IPS-15b (cell line): Measurements from ENCODE around the gene KAT6B.

ENCODE experiments used
- H3K27me3 ChIP-seq: one replicate; pipeline ENCODE4 v1.6.1; 2013; ENCODE audit warnings: low read length; ENCODE audit not compliant: control insufficient read depth, insufficient read depth
- H3K36me3 ChIP-seq: one replicate; pipeline ENCODE4 v1.6.1; 2013; ENCODE audit warnings: low read length; ENCODE audit not compliant: control insufficient read depth, insufficient read depth
- H3K4me1 ChIP-seq: one replicate; pipeline ENCODE4 v1.6.1; 2013; ENCODE audit warnings: mild to moderate bottlenecking, low read length; ENCODE audit not compliant: control insufficient read depth, insufficient read depth
- H3K4me3 ChIP-seq: one replicate; pipeline ENCODE4 v1.5.1; 2013; ENCODE audit warnings: low read depth, low read length
- H3K9ac ChIP-seq: one replicate; pipeline ENCODE4 v1.6.1; 2013; ENCODE audit warnings: low read depth, mild to moderate bottlenecking, low read length
- H3K9me3 ChIP-seq: one replicate; pipeline ENCODE4 v1.6.1; 2013; ENCODE audit warnings: mild to moderate bottlenecking, low read length; ENCODE audit not compliant: control insufficient read depth, insufficient read depth

KAT6B gene

DNA sequence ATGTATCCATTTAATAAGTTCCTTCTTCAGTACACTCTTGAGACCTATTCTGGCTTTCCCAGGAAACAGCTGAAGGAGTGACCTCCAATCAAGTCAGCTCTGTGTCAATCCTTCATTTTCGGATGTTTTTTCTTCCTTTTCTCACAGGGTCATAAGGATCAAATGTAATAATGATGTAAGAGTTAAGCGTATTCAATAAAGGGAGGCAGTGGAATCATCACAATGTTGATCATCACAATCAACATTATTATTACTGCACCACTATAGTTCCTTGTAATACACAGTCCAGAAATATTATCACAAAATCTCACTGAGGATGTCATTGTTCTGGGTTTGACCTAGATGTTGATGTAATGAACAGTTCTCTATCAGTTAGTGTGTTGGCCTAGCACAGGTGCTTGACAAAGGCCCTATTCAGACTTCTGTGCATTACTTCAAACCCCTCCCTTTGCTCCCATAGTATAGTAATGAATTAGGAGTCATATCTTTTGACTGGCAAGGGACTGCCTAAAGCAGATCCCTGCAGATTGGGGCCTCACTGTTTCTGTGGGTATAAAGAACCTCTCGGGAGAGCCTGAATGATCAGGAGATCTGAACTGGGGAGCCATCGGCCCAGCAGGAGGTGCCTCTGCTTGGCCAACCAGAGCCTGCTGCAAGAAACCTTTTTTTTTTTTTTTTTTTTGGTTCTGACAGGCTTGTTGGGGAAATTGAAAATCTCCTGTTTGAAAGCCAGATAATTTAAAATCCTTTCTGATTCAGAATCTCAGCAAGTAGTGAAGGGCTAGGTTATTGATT is 100.6 kb downstream of the KAT6B start:
- Histone ChIP-seq H3K9ac (no peak overlapping the region), H3K4me1 (peaks cover 22% of the 10 kb centered on the region), H3K36me3 (no peaks in the 10 kb centered on the region), H3K4me3 (no peak overlapping the region), H3K9me3 (no peaks in the 10 kb centered on the region), H3K27me3 (no peaks in the 10 kb centered on the region)

DNA sequence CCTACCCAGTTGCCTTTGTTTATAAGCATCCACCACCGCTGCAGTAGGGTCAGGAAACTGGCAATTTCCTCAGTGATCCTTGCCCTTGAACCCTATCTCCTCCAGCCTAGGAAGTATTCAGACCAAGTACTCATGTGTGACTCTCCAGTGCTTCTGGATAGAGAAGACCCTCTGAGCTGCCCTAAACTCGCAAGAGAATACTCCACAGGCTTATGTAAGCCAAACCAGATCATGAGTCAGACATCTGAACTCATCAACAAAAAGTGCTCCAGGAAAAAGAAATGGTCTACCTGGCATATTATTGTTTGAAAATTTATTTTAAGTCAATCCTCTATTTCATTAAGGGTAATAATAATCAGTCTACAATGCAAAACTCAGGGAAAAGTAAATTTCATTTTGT is 101.3 kb downstream of the KAT6B start:
- no peaks in the 10 kb centered on the region for H3K9me3 ChIP-seq
- no peak overlapping the region for H3K9ac ChIP-seq
- H3K4me1 ChIP-seq = peaks cover 18% of the 10 kb centered on the region

DNA sequence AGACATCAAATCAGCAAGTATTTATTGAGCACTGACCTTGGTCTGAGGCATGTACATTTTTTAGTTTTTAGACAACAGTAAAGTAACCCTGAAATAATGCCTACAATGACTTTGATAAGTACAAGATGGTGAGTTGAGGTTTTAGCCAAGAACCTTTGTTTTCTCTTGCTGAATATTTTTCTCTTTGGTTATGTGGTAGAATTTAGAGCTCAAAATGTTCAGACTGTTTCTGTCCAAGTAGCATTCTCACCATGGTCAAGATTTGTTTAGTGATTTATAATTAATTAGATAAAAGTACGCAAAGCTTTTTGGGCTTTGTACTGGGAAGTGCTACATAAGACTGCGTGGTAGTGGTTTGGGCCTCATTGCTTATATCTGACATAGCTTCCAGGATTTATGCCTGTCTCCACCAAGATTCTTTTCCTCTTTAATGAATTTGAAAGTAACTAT is 102.4 kb downstream of the KAT6B start:
- Histone ChIP-seq H3K9ac (no peak overlapping the region), H3K27me3 (no peaks in the 10 kb centered on the region), H3K36me3 (no peaks in the 10 kb centered on the region), H3K4me1 (peaks cover 10% of the 10 kb centered on the region), H3K4me3 (no peak overlapping the region), H3K9me3 (no peaks in the 10 kb centered on the region)

More for the DNA sequence above, 101.3 kb downstream of the KAT6B start:
- Histone ChIP-seq H3K27me3 (no peaks in the 10 kb centered on the region), H3K36me3 (no peaks in the 10 kb centered on the region), H3K4me3 (no peak overlapping the region)

DNA sequence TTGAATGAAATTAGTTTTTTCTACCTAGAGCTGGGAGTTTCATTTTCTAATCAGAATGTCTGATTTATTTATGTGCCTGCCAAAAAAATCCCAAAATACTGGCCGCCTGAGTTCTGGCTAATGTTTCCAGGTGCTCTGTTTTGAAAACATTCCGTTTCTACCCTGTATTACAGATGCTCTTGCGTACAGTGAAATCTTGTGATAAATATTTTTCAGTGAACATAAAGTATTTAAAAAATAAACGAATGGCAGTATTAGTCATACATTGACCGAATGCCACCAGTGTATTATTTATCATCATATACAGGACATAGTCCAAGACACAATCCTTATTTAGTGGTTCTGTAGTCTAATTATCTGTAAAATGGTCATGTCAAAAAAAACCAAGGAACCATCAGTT is 102.8 kb downstream of the KAT6B start:
- Histone ChIP-seq H3K27me3 (no peaks in the 10 kb centered on the region), H3K9me3 (no peaks in the 10 kb centered on the region), H3K36me3 (no peaks in the 10 kb centered on the region), H3K4me1 (peaks cover 5% of the 10 kb centered on the region), H3K9ac (no peak overlapping the region), H3K4me3 (no peak overlapping the region)

DNA sequence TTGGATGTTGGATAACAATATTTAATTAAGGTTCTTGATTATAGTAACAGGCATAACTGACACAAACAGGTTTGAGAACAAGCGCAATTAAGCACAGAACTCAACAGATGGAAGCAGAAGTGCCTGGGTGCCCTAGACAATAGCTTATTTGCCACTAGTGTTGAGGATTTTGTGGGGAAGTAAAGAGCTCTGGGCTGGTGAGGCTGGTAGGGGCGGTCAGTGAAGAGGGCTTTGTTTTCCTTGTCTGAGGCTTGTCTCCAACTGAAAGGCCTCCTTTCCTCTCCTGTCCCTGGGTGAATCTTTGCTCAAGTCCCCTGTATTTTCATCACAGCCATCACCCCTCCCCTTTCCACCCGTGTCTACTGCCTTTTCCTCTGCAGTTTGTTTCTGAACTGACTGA is 104.6 kb downstream of the KAT6B start:
- peak overlapping the region; percentile 17 for H3K9ac ChIP-seq
- H3K4me1 ChIP-seq = peaks cover 3% of the 10 kb centered on the region
- H3K4me3 ChIP-seq = no peak overlapping the region
- H3K36me3 ChIP-seq = no peaks in the 10 kb centered on the region
- H3K27me3 ChIP-seq = no peaks in the 10 kb centered on the region
- no peaks in the 10 kb centered on the region for H3K9me3 ChIP-seq

DNA sequence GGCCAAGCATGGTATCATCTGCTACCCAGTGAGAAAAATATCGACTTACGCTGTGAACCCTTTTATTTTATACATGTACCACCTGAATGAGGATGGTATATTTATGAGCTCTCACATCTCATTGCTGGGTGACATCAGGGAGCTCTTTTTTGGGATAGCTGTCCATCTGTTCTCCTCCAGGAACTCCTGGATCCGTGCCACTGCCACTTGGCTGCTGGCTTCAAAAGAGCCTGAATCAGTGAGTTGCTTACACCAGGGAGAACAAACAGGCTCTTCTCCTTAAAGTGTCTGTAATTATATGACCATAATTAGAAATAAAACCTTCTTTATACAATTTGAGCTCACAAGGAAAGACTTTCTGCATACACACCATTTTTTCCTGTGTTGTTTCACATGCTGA is 106.2 kb downstream of the KAT6B start:
- no peak overlapping the region for H3K4me3 ChIP-seq
- H3K9me3 ChIP-seq = no peaks in the 10 kb centered on the region
- H3K36me3 ChIP-seq = no peaks in the 10 kb centered on the region
- no peaks in the 10 kb centered on the region for H3K27me3 ChIP-seq
- H3K9ac ChIP-seq = no peak overlapping the region
- H3K4me1 ChIP-seq = peaks cover 7% of the 10 kb centered on the region

DNA sequence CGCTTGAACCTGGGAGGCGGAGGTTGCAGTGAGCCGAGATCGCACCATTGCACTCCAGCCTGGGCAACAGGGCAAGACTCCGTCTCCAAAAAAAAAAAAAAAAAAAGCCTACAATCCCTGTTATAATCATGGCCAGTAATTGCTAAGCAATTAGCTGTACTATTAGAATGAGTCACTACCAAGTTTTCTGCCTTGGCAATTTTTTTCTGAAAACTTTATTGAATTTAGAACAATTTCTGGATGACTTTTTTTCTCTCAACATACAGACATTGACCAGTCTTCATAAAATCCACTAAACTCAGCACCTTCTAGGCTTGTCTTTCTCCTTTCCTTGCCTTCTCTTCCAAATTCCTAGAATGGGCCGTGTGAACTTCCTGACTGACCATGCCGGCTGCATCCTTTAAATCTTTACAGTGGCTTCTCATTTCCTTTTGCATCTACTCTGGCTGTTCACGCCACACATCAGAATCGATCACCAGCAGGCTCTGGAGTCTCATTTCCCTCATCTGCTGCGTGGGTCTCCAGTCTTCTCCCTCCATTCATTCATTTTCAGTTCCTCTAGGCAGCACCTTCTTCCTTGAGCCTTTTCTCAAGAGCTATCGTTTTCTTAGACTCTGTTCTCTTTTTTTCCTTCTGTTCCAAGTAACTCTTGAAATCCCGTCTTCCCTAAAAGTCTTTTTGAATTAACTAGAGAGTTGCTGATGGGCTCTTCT is 107.9 kb downstream of the KAT6B start:
- no peaks in the 10 kb centered on the region for H3K36me3 ChIP-seq
- H3K9ac ChIP-seq = no peak overlapping the region
- no peak overlapping the region for H3K4me3 ChIP-seq
- H3K27me3 ChIP-seq = no peaks in the 10 kb centered on the region
- H3K9me3 ChIP-seq = no peaks in the 10 kb centered on the region
- H3K4me1 ChIP-seq = peaks cover 7% of the 10 kb centered on the region

DNA sequence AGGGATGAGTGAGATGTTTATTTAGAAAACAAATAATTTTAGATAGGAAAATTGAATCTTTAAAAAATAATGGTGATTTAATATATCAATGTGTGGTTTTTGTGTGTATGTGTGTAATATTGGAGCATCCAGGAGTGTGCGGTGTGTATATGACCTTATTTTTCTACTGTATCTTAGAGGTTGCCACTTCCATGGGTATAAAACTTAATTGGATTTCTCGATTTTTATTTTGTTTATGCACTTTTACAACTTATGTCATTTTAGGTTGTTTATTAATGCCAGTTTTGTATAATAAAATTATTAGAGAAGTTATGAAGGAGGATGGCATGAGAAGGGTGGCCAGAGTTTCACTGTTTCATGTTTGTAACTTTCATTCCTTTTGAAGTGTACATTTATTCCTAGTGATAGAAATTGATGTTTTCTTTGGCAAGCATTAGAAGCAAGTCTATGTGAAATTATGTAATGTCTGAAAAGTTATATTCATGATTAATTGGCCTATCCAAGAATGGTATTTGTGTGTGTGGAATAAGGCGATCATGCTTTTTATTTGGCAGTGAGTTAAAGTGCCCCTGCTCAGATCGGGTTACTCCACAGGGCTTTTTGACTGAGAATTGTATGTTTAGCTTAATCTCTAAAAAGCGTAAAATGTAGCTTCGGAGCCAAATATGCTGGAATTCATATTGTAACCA is 110.3 kb downstream of the KAT6B start:
- Histone ChIP-seq H3K27me3 (no peaks in the 10 kb centered on the region), H3K9me3 (no peaks in the 10 kb centered on the region), H3K9ac (no peak overlapping the region), H3K4me3 (no peak overlapping the region), H3K4me1 (peaks cover 7% of the 10 kb centered on the region), H3K36me3 (no peaks in the 10 kb centered on the region)

DNA sequence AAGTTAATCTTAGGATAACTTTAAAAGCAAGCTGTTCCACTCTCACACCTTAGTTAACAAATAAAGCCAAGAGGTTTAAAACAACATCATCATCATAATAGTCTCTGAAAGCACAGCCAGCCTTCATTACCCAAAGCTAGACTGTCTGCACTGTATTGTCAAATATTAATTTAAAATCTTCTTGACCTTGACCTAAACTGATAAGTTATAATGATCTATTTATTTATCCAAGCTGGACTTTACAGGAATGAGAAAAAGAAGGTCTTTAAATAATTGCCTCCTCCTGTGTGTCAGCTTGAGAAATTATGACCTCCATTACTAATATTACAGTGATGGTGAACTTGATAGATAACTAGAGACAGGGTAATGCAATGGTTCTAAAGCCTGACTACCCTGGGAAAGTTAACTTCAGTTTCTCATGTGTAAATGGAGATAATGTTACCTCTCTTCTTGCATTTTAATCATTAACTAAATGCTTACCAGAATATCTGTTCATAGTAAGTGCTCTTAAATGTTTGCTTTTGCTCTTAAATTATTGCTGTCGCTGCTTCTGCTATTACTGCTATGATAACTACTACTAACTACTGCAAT is 111.0 kb downstream of the KAT6B start:
- peaks cover 7% of the 10 kb centered on the region for H3K4me1 ChIP-seq
- H3K9me3 ChIP-seq = no peaks in the 10 kb centered on the region
- H3K36me3 ChIP-seq = no peaks in the 10 kb centered on the region
- no peaks in the 10 kb centered on the region for H3K27me3 ChIP-seq
- H3K4me3 ChIP-seq = no peak overlapping the region
- no peak overlapping the region for H3K9ac ChIP-seq

DNA sequence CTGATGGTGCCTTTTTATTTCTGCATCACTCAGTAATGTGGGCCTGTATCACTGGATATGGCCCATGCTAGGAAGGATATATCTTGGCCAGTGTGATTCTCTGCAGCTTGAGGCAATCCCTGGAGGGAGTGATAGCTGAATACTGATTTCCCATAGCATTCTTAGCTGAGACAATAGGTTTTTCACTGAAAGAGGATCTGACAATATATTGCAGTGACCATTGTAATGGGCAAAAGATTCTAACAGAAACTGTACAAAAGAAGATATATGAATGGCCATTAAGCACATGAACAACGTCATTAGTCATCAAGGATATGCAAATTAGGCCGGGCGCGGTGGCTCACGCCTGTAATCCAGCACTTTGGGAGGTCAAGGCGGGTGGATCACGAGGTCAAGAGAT is 117.8 kb downstream of the KAT6B start:
- no peak overlapping the region for H3K4me3 ChIP-seq

DNA sequence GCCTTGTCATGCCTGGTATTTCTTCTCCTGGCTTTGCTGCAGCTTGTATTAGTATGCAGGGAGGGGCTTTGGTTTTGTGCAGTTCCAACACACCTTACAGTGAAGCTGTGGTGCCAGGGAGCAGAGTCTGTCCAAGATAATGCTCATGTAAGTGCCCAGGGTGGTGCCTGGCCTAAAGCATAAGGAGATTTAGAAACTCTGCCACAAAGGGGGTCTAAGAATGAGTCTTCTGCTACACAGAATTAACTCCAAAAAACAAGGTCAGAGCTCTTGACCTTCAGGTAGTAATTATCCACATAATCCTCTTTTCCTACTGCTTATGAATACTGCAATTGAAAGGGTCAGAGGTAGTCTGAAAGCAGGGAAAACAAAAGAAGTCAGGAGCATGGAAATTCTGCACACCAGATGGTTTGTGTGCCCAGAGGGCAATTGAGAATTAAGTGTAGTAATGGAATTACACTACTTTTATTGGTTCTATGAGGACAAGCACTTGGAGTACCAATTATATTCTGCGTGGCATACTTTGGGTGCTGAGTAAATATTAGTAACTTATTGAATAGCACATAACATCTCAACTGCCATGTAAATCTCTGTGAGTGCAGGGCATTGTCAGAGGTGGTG is 121.5 kb downstream of the KAT6B start:
- Histone ChIP-seq H3K27me3 (no peaks in the 10 kb centered on the region), H3K36me3 (no peaks in the 10 kb centered on the region), H3K9ac (no peak overlapping the region), H3K4me1 (peaks cover 3% of the 10 kb centered on the region), H3K9me3 (no peaks in the 10 kb centered on the region), H3K4me3 (no peak overlapping the region)

More for the DNA sequence above, 117.8 kb downstream of the KAT6B start:
- no peaks in the 10 kb centered on the region for H3K9me3 ChIP-seq
- no peaks in the 10 kb centered on the region for H3K36me3 ChIP-seq
- no peaks in the 10 kb centered on the region for H3K27me3 ChIP-seq
- no peak overlapping the region for H3K9ac ChIP-seq
- peaks cover 3% of the 10 kb centered on the region for H3K4me1 ChIP-seq
